Neuronal stem cell (in vitro differentiated cells): Measurements from ENCODE around the gene STRN.

Source experiments
- DNase-seq: peaks from one replicate; pipeline ENCODE4 v3.0.0-alpha.2; 2013; ENCODE audit warnings: low spot score
- H2AFZ ChIP-seq: one replicate; pipeline ENCODE4 v1.6.1; 2013; ENCODE audit warnings: mild to moderate bottlenecking, low read length, inconsistent platforms
- H2AK5ac ChIP-seq: 2 replicates; pipeline ENCODE4 v1.6.1; 2013; ENCODE audit warnings: low read depth, mild to moderate bottlenecking, inconsistent platforms, low read length, moderate library complexity, mixed read lengths
- H2BK120ac ChIP-seq: 2 replicates; pipeline ENCODE4 v1.6.1; 2013; ENCODE audit warnings: low read depth, mild to moderate bottlenecking, inconsistent platforms, low read length, moderate library complexity, mixed read lengths
- H2BK12ac ChIP-seq: one replicate; pipeline ENCODE4 v1.6.1; 2013; ENCODE audit warnings: low read length, inconsistent platforms
- H2BK15ac ChIP-seq: 2 replicates; pipeline ENCODE4 v1.6.1; 2013; ENCODE audit warnings: mild to moderate bottlenecking, low read length, inconsistent platforms, mixed read lengths
- H2BK5ac ChIP-seq: one replicate; pipeline ENCODE4 v1.6.1; 2013; ENCODE audit warnings: inconsistent platforms, mild to moderate bottlenecking, low read length, moderate library complexity
- H3K14ac ChIP-seq: one replicate; pipeline ENCODE4 v1.6.1; 2013; ENCODE audit warnings: low read length, inconsistent platforms
- H3K18ac ChIP-seq: 2 replicates; pipeline ENCODE4 v1.6.1; 2013; ENCODE audit warnings: low read length, inconsistent platforms
- H3K23ac ChIP-seq: 2 replicates; pipeline ENCODE4 v1.6.1; 2013; ENCODE audit warnings: low read depth, mild to moderate bottlenecking, mixed read lengths, low read length, inconsistent platforms; ENCODE audit not compliant: poor library complexity
- H3K27ac ChIP-seq: replicated peaks from 3 replicates; pipeline ENCODE4 v1.5.1; 2013; ENCODE audit warnings: low read length, inconsistent platforms
- H3K27me3 ChIP-seq, 3 experiments: 2 replicates each; pipeline ENCODE4 v1.6.1; 2013; ENCODE audit warnings: low read length in 3 of 3, mild to moderate bottlenecking in 2 of 3, inconsistent platforms in 1 of 3, low read depth in 1 of 3, mixed read lengths in 1 of 3, moderate library complexity in 1 of 3; ENCODE audit not compliant: control insufficient read depth in 3 of 3, insufficient read depth in 3 of 3
- H3K36me3 ChIP-seq, 2 donors: replicated peaks in 1 of 2; 2 replicates each; pipeline ENCODE4 v1.6.1; 2013; ENCODE audit warnings: low read length in 2 of 2; ENCODE audit not compliant: control insufficient read depth in 2 of 2, insufficient read depth in 2 of 2
- H3K4ac ChIP-seq: 2 replicates; pipeline ENCODE4 v1.6.1; 2013; ENCODE audit warnings: inconsistent platforms, mild to moderate bottlenecking, low read length, moderate library complexity
- H3K4me1 ChIP-seq, 2 donors: 1 replicate in 1 of 2; 2 replicates in 1 of 2; pipeline ENCODE4 v1.6.1; 2013; ENCODE audit warnings: low read length in 2 of 2, low read depth in 1 of 2; ENCODE audit not compliant: control insufficient read depth in 2 of 2, insufficient read depth in 1 of 2
- H3K4me2 ChIP-seq: one replicate; pipeline ENCODE4 v1.6.1; 2013; ENCODE audit warnings: mild to moderate bottlenecking, low read length, inconsistent platforms; ENCODE audit not compliant: insufficient read depth, poor library complexity, severe bottlenecking
- H3K4me3 ChIP-seq, 2 donors: 2 replicates each; pipeline ENCODE4 v1.5.1; 2013; ENCODE audit warnings: low read length in 2 of 2, mild to moderate bottlenecking in 2 of 2, inconsistent platforms in 1 of 2, moderate library complexity in 1 of 2
- H3K79me1 ChIP-seq: one replicate; pipeline ENCODE4 v1.6.1; 2013; ENCODE audit warnings: low read depth, mild to moderate bottlenecking, inconsistent platforms, low read length, moderate library complexity
- H3K9ac ChIP-seq: one replicate; pipeline ENCODE4 v1.6.1; 2013; ENCODE audit warnings: mild to moderate bottlenecking, low read depth, low read length, inconsistent platforms; ENCODE audit not compliant: poor library complexity
- H3K9me3 ChIP-seq, 2 donors: replicated peaks in 1 of 2; 2 replicates each; pipeline versions ENCODE3 to v1.6.1; 2013; ENCODE audit warnings: low read length in 2 of 2, mild to moderate bottlenecking in 2 of 2, inconsistent platforms in 1 of 2, low read depth in 1 of 2, mixed read lengths in 1 of 2, moderate library complexity in 1 of 2; ENCODE audit not compliant: control insufficient read depth in 2 of 2, insufficient read depth in 1 of 2
- H4K8ac ChIP-seq: one replicate; pipeline ENCODE4 v1.6.1; 2013; ENCODE audit warnings: low read depth, mild to moderate bottlenecking, inconsistent platforms, low read length, moderate library complexity
- H4K91ac ChIP-seq: one replicate; pipeline ENCODE4 v1.6.1; 2013; ENCODE audit warnings: low read length, low read depth, mild to moderate bottlenecking, inconsistent platforms; ENCODE audit not compliant: poor library complexity
- WGBS, 2 donors: extraction: QIAGEN DNeasy Blood & Tissue Kit; methylation state at CpG; one replicate each; pipeline ENCODE4 v1.1.7; 2013; ENCODE audit warnings: missing lambda C conversion rate in 2 of 2, mixed read lengths in 1 of 2; ENCODE audit not compliant: insufficient read length in 2 of 2, insufficient replicate concordance in 1 of 2; ENCODE audit errors: extremely low coverage in 2 of 2; 5-methylcytosine and 5-hydroxymethylcytosine counted together

Gene STRN

DNA sequence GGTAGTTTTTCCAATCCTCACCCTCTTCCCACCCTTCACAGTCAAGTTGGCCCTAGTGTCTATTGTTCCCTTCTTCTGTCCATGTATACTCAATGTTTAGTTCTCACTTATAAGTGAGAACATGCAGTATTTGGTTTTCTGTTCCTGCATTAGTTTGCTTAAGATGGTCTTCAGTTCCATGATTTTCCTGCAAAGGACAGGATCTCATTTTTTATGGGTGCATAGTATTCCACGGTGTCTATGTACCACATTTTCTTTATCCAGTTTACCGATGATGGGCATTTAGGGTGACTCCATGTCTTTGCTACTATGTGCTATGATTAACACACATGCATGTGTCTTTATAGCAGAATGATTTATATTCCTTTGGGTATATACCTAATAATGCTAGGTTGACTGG lies 104.4 kb downstream of the STRN start:
- no peak overlapping the region for H3K4me2 ChIP-seq
- H3K4me1 ChIP-seq: no peaks in the 10 kb centered on the region
- peaks cover 0 to 5% of the 10 kb centered on the region in 2 donors for H3K9me3 ChIP-seq
- H4K91ac ChIP-seq: no peak overlapping the region
- no peak overlapping the region for H2BK15ac ChIP-seq
- H3K36me3 ChIP-seq: peaks cover 0 to 70% of the 10 kb centered on the region in 2 donors
- H3K27ac ChIP-seq: no peak overlapping the region
- H2AFZ ChIP-seq: no peak overlapping the region
- no peak overlapping the region for H3K4ac ChIP-seq
- H3K79me1 ChIP-seq: no peaks in the 10 kb centered on the region
- H2BK5ac ChIP-seq: no peak overlapping the region
- H3K14ac ChIP-seq: no peak overlapping the region
- no peaks in the 10 kb centered on the region for H3K27me3 ChIP-seq
- no peak overlapping the region for H3K23ac ChIP-seq
- no peak overlapping the region for H2AK5ac ChIP-seq
- no CpG with 5 or more reads among the region's 2 CpGs for WGBS, 2 donors
- H2BK12ac ChIP-seq: no peak overlapping the region
- no peak overlapping the region for H2BK120ac ChIP-seq
- H3K18ac ChIP-seq: no peak overlapping the region
- no peak overlapping the region for H3K9ac ChIP-seq
- H3K4me3 ChIP-seq: no peak overlapping the region
- no peak overlapping the region for H4K8ac ChIP-seq
- DNase-seq: no peak

- H2BK12ac ChIP-seq: no peak overlapping the region
- no peak overlapping the region for H3K18ac ChIP-seq
- H3K4ac ChIP-seq: no peak overlapping the region
- no peaks in the 10 kb centered on the region for H3K4me1 ChIP-seq
- no peak for DNase-seq
- no peak overlapping the region for H3K4me2 ChIP-seq
- no CpG with 5 or more reads among the region's 1 CpG for WGBS, 2 donors
- H3K9me3 ChIP-seq: peaks cover 0 to 5% of the 10 kb centered on the region in 2 donors
- no peak overlapping the region for H4K8ac ChIP-seq
- no peak overlapping the region for H2BK15ac ChIP-seq
- no peak overlapping the region for H3K14ac ChIP-seq
- H3K27me3 ChIP-seq: no peaks in the 10 kb centered on the region
- no peak overlapping the region for H3K23ac ChIP-seq
- no peak overlapping the region for H3K9ac ChIP-seq
- no peaks in the 10 kb centered on the region for H3K79me1 ChIP-seq
- H4K91ac ChIP-seq: no peak overlapping the region
- no peak overlapping the region for H2AK5ac ChIP-seq
- H2BK120ac ChIP-seq: no peak overlapping the region
- peaks cover 0 to 64% of the 10 kb centered on the region in 2 donors for H3K36me3 ChIP-seq
- H2BK5ac ChIP-seq: no peak overlapping the region
- H3K4me3 ChIP-seq: no peak overlapping the region
- H3K27ac ChIP-seq: no peak overlapping the region
- H2AFZ ChIP-seq: no peak overlapping the region
Observed at GRCh38 chr2:36859366-36859792, 107.0 kb downstream of the STRN start.

DNA sequence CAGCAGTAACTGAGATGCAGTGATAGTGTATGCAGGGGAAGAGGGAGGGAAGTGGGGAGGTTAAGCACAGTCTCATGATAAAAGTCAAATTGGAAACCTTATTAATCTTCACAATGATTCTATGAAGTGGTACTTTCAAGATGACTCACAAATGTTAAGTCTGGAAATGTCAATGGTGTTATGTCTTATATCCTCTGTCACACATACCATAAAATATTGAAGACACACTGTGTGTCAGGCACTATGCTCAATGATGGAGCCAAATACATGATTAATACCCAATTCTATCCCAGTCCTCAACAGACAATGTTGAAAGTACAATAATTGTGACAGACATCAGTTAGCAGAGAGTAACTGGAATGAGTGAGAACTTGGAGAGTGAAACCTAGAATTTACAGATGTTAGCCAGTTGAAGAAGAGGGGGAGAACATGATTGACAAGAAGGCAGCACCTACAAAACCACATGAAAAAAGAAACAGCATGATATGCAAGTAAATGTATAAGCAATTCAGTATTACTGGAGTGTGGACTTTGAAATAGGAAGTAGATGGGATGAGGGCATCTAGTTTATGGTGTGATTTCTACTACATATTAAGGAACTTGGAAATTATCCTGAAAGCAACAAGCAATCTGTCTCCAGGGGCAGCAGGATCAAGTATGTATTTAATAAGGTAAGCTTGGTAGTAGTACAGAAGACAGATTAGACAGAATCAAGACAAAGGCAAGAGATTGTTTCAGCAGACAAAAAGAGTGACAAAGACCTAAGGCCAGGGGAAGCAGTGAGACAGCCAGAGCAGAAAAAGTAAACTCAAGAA lies 107.6 kb downstream of the STRN start:
- Histone ChIP-seq H2AK5ac (no peak overlapping the region), H3K9ac (no peak overlapping the region), H3K36me3 (peaks cover 0 to 63% of the 10 kb centered on the region in 2 donors), H3K14ac (no peak overlapping the region), H3K4ac (no peak overlapping the region), H2BK12ac (no peak overlapping the region), H4K91ac (no peak overlapping the region), H3K23ac (no peak overlapping the region), H3K4me3 (no peak overlapping the region), H2AFZ (no peak overlapping the region), H2BK5ac (no peak overlapping the region), H4K8ac (no peak overlapping the region), H3K79me1 (no peaks in the 10 kb centered on the region), H2BK120ac (no peak overlapping the region), H3K9me3 (peaks cover 0 to 1% of the 10 kb centered on the region in 2 donors), H2BK15ac (no peak overlapping the region), H3K4me2 (no peak overlapping the region), H3K18ac (no peak overlapping the region), H3K27ac (no peak overlapping the region), H3K27me3 (no peaks in the 10 kb centered on the region), H3K4me1 (no peaks in the 10 kb centered on the region)
- DNase-seq: no peak

- Histone ChIP-seq H3K4ac (no peak overlapping the region), H3K4me3 (no peak overlapping the region), H3K23ac (no peak overlapping the region), H2AK5ac (no peak overlapping the region), H2BK120ac (no peak overlapping the region), H3K9me3 (no peaks in the 10 kb centered on the region), H3K18ac (no peak overlapping the region), H3K4me2 (no peak overlapping the region), H2AFZ (no peak overlapping the region), H3K14ac (no peak overlapping the region), H4K8ac (no peak overlapping the region), H2BK12ac (no peak overlapping the region), H3K36me3 (peaks cover 0 to 64% of the 10 kb centered on the region in 2 donors), H3K27ac (no peak overlapping the region), H4K91ac (no peak overlapping the region), H3K4me1 (no peaks in the 10 kb centered on the region), H3K79me1 (no peaks in the 10 kb centered on the region), H3K27me3 (no peaks in the 10 kb centered on the region), H3K9ac (no peak overlapping the region), H2BK15ac (no peak overlapping the region), H2BK5ac (no peak overlapping the region)
- WGBS, 2 donors: no CpG with 5 or more reads among the region's 5 CpGs
- DNase-seq: no peak
Observed at GRCh38 chr2:36857713-36858112, 108.6 kb downstream of the STRN start.
